Effector memory CD4-positive, alpha-beta T cell (primary cell): Measurements from ENCODE around the gene KIF26B.

Source experiments
- DNase-seq, 3 donors: peaks; one replicate each; pipeline ENCODE4 v3.0.0-alpha.2; 2020
- H3K27ac ChIP-seq: 2 replicates; pipeline ENCODE4 v1.7.0; 2013; ENCODE audit warnings: mild to moderate bottlenecking, low read length, moderate library complexity; ENCODE audit not compliant: insufficient read depth, poor library complexity, severe bottlenecking
- H3K27me3 ChIP-seq: replicated peaks from 2 replicates; pipeline ENCODE4 v1.7.0; 2013; ENCODE audit warnings: mild to moderate bottlenecking, low read length; ENCODE audit not compliant: insufficient read depth, control insufficient read depth, poor library complexity, severe bottlenecking
- H3K36me3 ChIP-seq: 2 replicates; pipeline ENCODE4 v1.7.0; 2013; ENCODE audit warnings: mild to moderate bottlenecking, low read length, moderate library complexity; ENCODE audit not compliant: control insufficient read depth, insufficient read depth
- H3K4me1 ChIP-seq: 2 replicates; pipeline ENCODE4 v1.7.0; 2013; ENCODE audit warnings: low read length, mild to moderate bottlenecking; ENCODE audit not compliant: control insufficient read depth, insufficient read depth, poor library complexity, severe bottlenecking
- H3K4me3 ChIP-seq: 2 replicates; pipeline ENCODE4 v1.7.0; 2013; ENCODE audit warnings: low read length, low read depth, mild to moderate bottlenecking; ENCODE audit not compliant: insufficient read depth, poor library complexity, severe bottlenecking
- H3K9me3 ChIP-seq: 2 replicates; pipeline ENCODE4 v1.7.0; 2013; ENCODE audit warnings: mild to moderate bottlenecking, low read length, moderate library complexity; ENCODE audit not compliant: control insufficient read depth

Gene KIF26B

GRCh38 chr1:245742896-245743295 lies 588.1 kb downstream of the KIF26B start:
- DNase-seq: no peak
- Histone ChIP-seq H3K9me3 (no peaks in the 10 kb centered on the region), H3K36me3 (no peaks in the 10 kb centered on the region), H3K4me1 (no peaks in the 10 kb centered on the region), H3K4me3 (no peak overlapping the region), H3K27ac (no peak overlapping the region), H3K27me3 (no peaks in the 10 kb centered on the region)

- H3K27ac ChIP-seq: no peak overlapping the region
- DNase-seq: no peak
These were observed 593.5 kb downstream of the KIF26B start for GRCh38 chr1:245748240-245748639.

GRCh38 chr1:245748646-245749045 lies 593.9 kb downstream of the KIF26B start:
- Histone ChIP-seq H3K27me3 (no peaks in the 10 kb centered on the region), H3K36me3 (no peaks in the 10 kb centered on the region), H3K4me3 (no peak overlapping the region), H3K9me3 (no peaks in the 10 kb centered on the region), H3K4me1 (no peaks in the 10 kb centered on the region), H3K27ac (no peak overlapping the region)
- DNase-seq: no peak

More at GRCh38 chr1:245748240-245748639, 593.5 kb downstream of the KIF26B start:
- H3K4me3 ChIP-seq: no peak overlapping the region
- no peaks in the 10 kb centered on the region for H3K9me3 ChIP-seq
- H3K4me1 ChIP-seq: no peaks in the 10 kb centered on the region
- H3K36me3 ChIP-seq: no peaks in the 10 kb centered on the region
- H3K27me3 ChIP-seq: no peaks in the 10 kb centered on the region

- Histone ChIP-seq H3K36me3 (no peaks in the 10 kb centered on the region), H3K27me3 (no peaks in the 10 kb centered on the region), H3K27ac (no peak overlapping the region), H3K9me3 (no peaks in the 10 kb centered on the region), H3K4me1 (no peaks in the 10 kb centered on the region), H3K4me3 (no peak overlapping the region)
- no peak for DNase-seq
These were observed 594.3 kb downstream of the KIF26B start for GRCh38 chr1:245749053-245749452.

GRCh38 chr1:245750261-245750660 lies 595.5 kb downstream of the KIF26B start:
- no peak for DNase-seq
- no peak overlapping the region for H3K27ac ChIP-seq
- no peaks in the 10 kb centered on the region for H3K36me3 ChIP-seq
- H3K4me3 ChIP-seq: no peak overlapping the region
- H3K4me1 ChIP-seq: no peaks in the 10 kb centered on the region
- no peaks in the 10 kb centered on the region for H3K9me3 ChIP-seq
- H3K27me3 ChIP-seq: no peaks in the 10 kb centered on the region

GRCh38 chr1:245751116-245751515 lies 596.3 kb downstream of the KIF26B start:
- DNase-seq: no peak
- Histone ChIP-seq H3K4me1 (no peaks in the 10 kb centered on the region), H3K9me3 (no peaks in the 10 kb centered on the region), H3K4me3 (no peak overlapping the region), H3K36me3 (no peaks in the 10 kb centered on the region), H3K27me3 (no peaks in the 10 kb centered on the region), H3K27ac (no peak overlapping the region)

- Histone ChIP-seq H3K27me3 (no peaks in the 10 kb centered on the region), H3K9me3 (no peaks in the 10 kb centered on the region), H3K4me1 (no peaks in the 10 kb centered on the region), H3K27ac (no peak overlapping the region), H3K4me3 (no peak overlapping the region), H3K36me3 (no peaks in the 10 kb centered on the region)
- no peak for DNase-seq
These were observed 597.1 kb downstream of the KIF26B start for GRCh38 chr1:245751726-245752470.

- Histone ChIP-seq H3K4me3 (no peak overlapping the region), H3K9me3 (no peaks in the 10 kb centered on the region)
- no peak for DNase-seq
These were observed 597.8 kb downstream of the KIF26B start for GRCh38 chr1:245752561-245752960.

GRCh38 chr1:245753807-245754206 lies 599.0 kb downstream of the KIF26B start:
- H3K36me3 ChIP-seq: no peaks in the 10 kb centered on the region
- no peak for DNase-seq
- no peaks in the 10 kb centered on the region for H3K4me1 ChIP-seq
- H3K4me3 ChIP-seq: no peak overlapping the region
- no peaks in the 10 kb centered on the region for H3K27me3 ChIP-seq
- H3K9me3 ChIP-seq: no peaks in the 10 kb centered on the region
- no peak overlapping the region for H3K27ac ChIP-seq

More at GRCh38 chr1:245752561-245752960, 597.8 kb downstream of the KIF26B start:
- no peaks in the 10 kb centered on the region for H3K4me1 ChIP-seq
- no peaks in the 10 kb centered on the region for H3K36me3 ChIP-seq
- H3K27ac ChIP-seq: no peak overlapping the region
- no peaks in the 10 kb centered on the region for H3K27me3 ChIP-seq

GRCh38 chr1:245754463-245754961 lies 599.7 kb downstream of the KIF26B start:
- no peak for DNase-seq
- H3K4me3 ChIP-seq: no peak overlapping the region
- no peak overlapping the region for H3K27ac ChIP-seq
- no peaks in the 10 kb centered on the region for H3K27me3 ChIP-seq
- H3K36me3 ChIP-seq: no peaks in the 10 kb centered on the region
- no peaks in the 10 kb centered on the region for H3K9me3 ChIP-seq
- no peaks in the 10 kb centered on the region for H3K4me1 ChIP-seq
